NCI-H2227 (cell line): ENCODE results near the gene OGDHL.
"Not testable (repeated sequence)": the region's sequence is repeated elsewhere in the genome, so short reads cannot be mapped to it uniquely, and the experiment has no call there.

Experiments used
- DNase-seq: peaks from one replicate; lab custom pipeline; 2025; ENCODE audit not compliant: unreplicated experiment; lab: John Stamatoyannopoulos, UW

The OGDHL gene

GRCh38 chr10:49740346-49741107, 21.6 kb downstream of the OGDHL start:
- no peak for DNase-seq

GRCh38 chr10:49739426-49739825, 22.7 kb downstream of the OGDHL start:
- DNase-seq: no peak

GRCh38 chr10:49738616-49739360, 23.3 kb downstream of the OGDHL start:
- DNase-seq: no peak

- DNase-seq: no peak
Observed at GRCh38 chr10:49737474-49738201, 24.5 kb downstream of the OGDHL start.

GRCh38 chr10:49736564-49737113, 25.5 kb downstream of the OGDHL start:
- no peak for DNase-seq

- no peak for DNase-seq
Observed at GRCh38 chr10:49735848-49736563, 26.1 kb downstream of the OGDHL start.

- no peak for DNase-seq
Observed at GRCh38 chr10:49735161-49735560, 27.0 kb downstream of the OGDHL start.

GRCh38 chr10:49734676-49735075, 27.4 kb downstream of the OGDHL start:
- no peak for DNase-seq

- no peak for DNase-seq
Observed at GRCh38 chr10:49733866-49734265, 28.3 kb downstream of the OGDHL start.

- no peak for DNase-seq
Observed at GRCh38 chr10:49726593-49726992, 35.5 kb downstream of the OGDHL start.

GRCh38 chr10:49715157-49715556, 47.0 kb downstream of the OGDHL start:
- DNase-seq: not testable (repeated sequence)

GRCh38 chr10:49713266-49713665, 48.9 kb downstream of the OGDHL start:
- DNase-seq: no peak

GRCh38 chr10:49711481-49711880, 50.6 kb downstream of the OGDHL start:
- no peak for DNase-seq

GRCh38 chr10:49710966-49711365, 51.2 kb downstream of the OGDHL start:
- no peak for DNase-seq

GRCh38 chr10:49709934-49710333, 52.2 kb downstream of the OGDHL start:
- no peak for DNase-seq

GRCh38 chr10:49707585-49707984, 54.5 kb downstream of the OGDHL start:
- DNase-seq: no peak

GRCh38 chr10:49700997-49701396, 61.1 kb downstream of the OGDHL start:
- DNase-seq: no peak

GRCh38 chr10:49700211-49700610, 61.9 kb downstream of the OGDHL start:
- no peak for DNase-seq

- DNase-seq: no peak
Observed at GRCh38 chr10:49698679-49699078, 63.4 kb downstream of the OGDHL start.

GRCh38 chr10:49696311-49696710, 65.8 kb downstream of the OGDHL start:
- no peak for DNase-seq

- no peak for DNase-seq
Observed at GRCh38 chr10:49694466-49694865, 67.7 kb downstream of the OGDHL start.
